Measurements from ENCODE around the gene SPRED2. TPM values are rescaled to one million over a fixed set of nuclear protein-coding genes. Genes with fewer than 3 reads are reported as not detected.
A peak's percentile ranks its signal among the peaks of the same experiment; 100 is the strongest.

Gene SPRED2
- total RNA-seq, 2 donors from 2014 or later: 5.6 to 9.6 TPM

- no peak overlapping the region for H3K27ac Mint-ChIP-seq
- H3K36me3 Mint-ChIP-seq (ENCODE audit: low read depth): no peaks in the 10 kb centered on the region
- H3K4me3 Mint-ChIP-seq: no peak overlapping the region
- peaks cover 16% of the 10 kb centered on the region for H3K4me1 Mint-ChIP-seq
- H3K9me3 Mint-ChIP-seq: no peaks in the 10 kb centered on the region
- ATAC-seq (replicated peaks): no peak
- no peaks in the 10 kb centered on the region for H3K27me3 Mint-ChIP-seq
These were observed 68.3 kb downstream of the SPRED2 start for GRCh38 chr2:65363879-65364666.

- Mint-ChIP-seq H3K27ac (no peak overlapping the region), H3K4me1 (peaks cover 21% of the 10 kb centered on the region), H3K27me3 (no peaks in the 10 kb centered on the region), H3K4me3 (no peak overlapping the region), H3K36me3 (ENCODE audit: low read depth) (no peaks in the 10 kb centered on the region), H3K9me3 (no peaks in the 10 kb centered on the region)
- ATAC-seq (replicated peaks): no peak
These were observed 70.8 kb downstream of the SPRED2 start for GRCh38 chr2:65361623-65362022.

- Mint-ChIP-seq H3K36me3 (ENCODE audit: low read depth) (no peaks in the 10 kb centered on the region), H3K4me3 (no peak overlapping the region), H3K9me3 (no peaks in the 10 kb centered on the region), H3K27ac (no peak overlapping the region), H3K4me1 (peaks cover 19% of the 10 kb centered on the region), H3K27me3 (peaks cover 4% of the 10 kb centered on the region)
- no peak for ATAC-seq (replicated peaks)
These were observed 72.0 kb downstream of the SPRED2 start for GRCh38 chr2:65360441-65360840.

- Mint-ChIP-seq H3K4me3 (no peak overlapping the region), H3K36me3 (ENCODE audit: low read depth) (no peaks in the 10 kb centered on the region), H3K27ac (no peak overlapping the region), H3K9me3 (no peaks in the 10 kb centered on the region), H3K27me3 (peaks cover 4% of the 10 kb centered on the region), H3K4me1 (peaks cover 19% of the 10 kb centered on the region)
- ATAC-seq (replicated peaks): no peak
These were observed 73.6 kb downstream of the SPRED2 start for GRCh38 chr2:65358678-65359400.

GRCh38 chr2:65357959-65358294 is 74.5 kb downstream of the SPRED2 start:
- peaks cover 4% of the 10 kb centered on the region for H3K27me3 Mint-ChIP-seq
- peak overlapping the region; percentile 28 for H3K4me3 Mint-ChIP-seq
- peak overlapping the region; percentile 42 for H3K27ac Mint-ChIP-seq
- H3K9me3 Mint-ChIP-seq: no peaks in the 10 kb centered on the region
- peaks cover 19% of the 10 kb centered on the region for H3K4me1 Mint-ChIP-seq
- peak; percentile 81 for ATAC-seq (replicated peaks)
- no peaks in the 10 kb centered on the region for H3K36me3 Mint-ChIP-seq (ENCODE audit: low read depth)

- peak overlapping the region; percentile 28 for H3K4me3 Mint-ChIP-seq
- H3K36me3 Mint-ChIP-seq (ENCODE audit: low read depth): no peaks in the 10 kb centered on the region
- peaks cover 4% of the 10 kb centered on the region for H3K27me3 Mint-ChIP-seq
- peaks cover 19% of the 10 kb centered on the region for H3K4me1 Mint-ChIP-seq
- H3K27ac Mint-ChIP-seq: peak overlapping the region; percentile 42
- peak; percentile 75 for ATAC-seq (replicated peaks)
- H3K9me3 Mint-ChIP-seq: no peaks in the 10 kb centered on the region
These were observed 75.1 kb downstream of the SPRED2 start for GRCh38 chr2:65357095-65357958.

- H3K27me3 Mint-ChIP-seq: peaks cover 4% of the 10 kb centered on the region
- no peaks in the 10 kb centered on the region for H3K36me3 Mint-ChIP-seq (ENCODE audit: low read depth)
- H3K4me3 Mint-ChIP-seq: no peak overlapping the region
- H3K27ac Mint-ChIP-seq: no peak overlapping the region
- no peak for ATAC-seq (replicated peaks)
- H3K9me3 Mint-ChIP-seq: no peaks in the 10 kb centered on the region
- peaks cover 15% of the 10 kb centered on the region for H3K4me1 Mint-ChIP-seq
These were observed 77.1 kb downstream of the SPRED2 start for GRCh38 chr2:65355186-65355831.

GRCh38 chr2:65354773-65355172 is 77.6 kb downstream of the SPRED2 start:
- Mint-ChIP-seq H3K27me3 (peaks cover 4% of the 10 kb centered on the region), H3K27ac (no peak overlapping the region), H3K4me1 (peaks cover 15% of the 10 kb centered on the region), H3K9me3 (no peaks in the 10 kb centered on the region), H3K36me3 (ENCODE audit: low read depth) (no peaks in the 10 kb centered on the region), H3K4me3 (no peak overlapping the region)
- ATAC-seq (replicated peaks): no peak

- Mint-ChIP-seq H3K36me3 (ENCODE audit: low read depth) (no peaks in the 10 kb centered on the region), H3K4me3 (no peak overlapping the region), H3K4me1 (peaks cover 15% of the 10 kb centered on the region), H3K27me3 (peaks cover 4% of the 10 kb centered on the region), H3K9me3 (no peaks in the 10 kb centered on the region), H3K27ac (no peak overlapping the region)
- ATAC-seq (replicated peaks): no peak
These were observed 78.5 kb downstream of the SPRED2 start for GRCh38 chr2:65353927-65354326.

- ATAC-seq (replicated peaks): no peak
- H3K27me3 Mint-ChIP-seq: peaks cover 4% of the 10 kb centered on the region
- peaks cover 10% of the 10 kb centered on the region for H3K4me1 Mint-ChIP-seq
- H3K9me3 Mint-ChIP-seq: no peaks in the 10 kb centered on the region
- H3K27ac Mint-ChIP-seq: no peak overlapping the region
- no peak overlapping the region for H3K4me3 Mint-ChIP-seq
- no peaks in the 10 kb centered on the region for H3K36me3 Mint-ChIP-seq (ENCODE audit: low read depth)
These were observed 79.4 kb downstream of the SPRED2 start for GRCh38 chr2:65353046-65353445.

- ATAC-seq (replicated peaks): no peak
These were observed 80.3 kb downstream of the SPRED2 start for GRCh38 chr2:65351948-65352595.

GRCh38 chr2:65351234-65351947 is 81.0 kb downstream of the SPRED2 start:
- Mint-ChIP-seq H3K36me3 (ENCODE audit: low read depth) (no peaks in the 10 kb centered on the region), H3K27me3 (peaks cover 4% of the 10 kb centered on the region), H3K4me1 (peaks cover 4% of the 10 kb centered on the region), H3K27ac (no peak overlapping the region), H3K9me3 (no peaks in the 10 kb centered on the region), H3K4me3 (no peak overlapping the region)
- ATAC-seq (replicated peaks): no peak

More at GRCh38 chr2:65351948-65352595, 80.3 kb downstream of the SPRED2 start:
- H3K27ac Mint-ChIP-seq: no peak overlapping the region
- peaks cover 4% of the 10 kb centered on the region for H3K27me3 Mint-ChIP-seq
- H3K9me3 Mint-ChIP-seq: no peaks in the 10 kb centered on the region
- peaks cover 4% of the 10 kb centered on the region for H3K4me1 Mint-ChIP-seq
- no peak overlapping the region for H3K4me3 Mint-ChIP-seq
- H3K36me3 Mint-ChIP-seq (ENCODE audit: low read depth): no peaks in the 10 kb centered on the region

GRCh38 chr2:65350651-65351056 is 81.7 kb downstream of the SPRED2 start:
- Mint-ChIP-seq H3K36me3 (ENCODE audit: low read depth) (no peaks in the 10 kb centered on the region), H3K4me3 (no peak overlapping the region), H3K27me3 (no peaks in the 10 kb centered on the region), H3K27ac (no peak overlapping the region), H3K4me1 (no peaks in the 10 kb centered on the region), H3K9me3 (no peaks in the 10 kb centered on the region)
- ATAC-seq (replicated peaks): no peak
